Cortex of kidney (tissue), 1 donor: ENCODE results near the gene GSG1L2.
"Not testable (repeated sequence)": the region's sequence is repeated elsewhere in the genome, so short reads cannot be mapped to it uniquely, and the experiment has no call there.

Experiments
- DNase-seq: peaks from one replicate; lab custom pipeline; 2025; lab: John Stamatoyannopoulos, UW

The GSG1L2 gene

GRCh38 chr17:9788601-9789000 is 33.3 kb downstream of the GSG1L2 start:
- no peak for DNase-seq

GRCh38 chr17:9784544-9784943 is 37.3 kb downstream of the GSG1L2 start:
- no peak for DNase-seq

GRCh38 chr17:9783465-9783864 is 38.4 kb downstream of the GSG1L2 start:
- DNase-seq, result not testable (repeated sequence)

GRCh38 chr17:9783050-9783449 is 38.8 kb downstream of the GSG1L2 start:
- no peak for DNase-seq

GRCh38 chr17:9780552-9780951 is 41.3 kb downstream of the GSG1L2 start:
- no peak for DNase-seq

- no peak for DNase-seq
These were observed 45.0 kb downstream of the GSG1L2 start for GRCh38 chr17:9776911-9777310.

- no peak for DNase-seq
These were observed 49.2 kb downstream of the GSG1L2 start for GRCh38 chr17:9772658-9773057.

- no peak for DNase-seq
These were observed 50.4 kb downstream of the GSG1L2 start for GRCh38 chr17:9771465-9771864.

- DNase-seq, result no peak
These were observed 52.7 kb downstream of the GSG1L2 start for GRCh38 chr17:9769036-9769695.

- no peak for DNase-seq
These were observed 53.4 kb downstream of the GSG1L2 start for GRCh38 chr17:9768381-9768934.

- no peak for DNase-seq
These were observed 54.4 kb downstream of the GSG1L2 start for GRCh38 chr17:9767432-9767991.

GRCh38 chr17:9766970-9767369 is 54.9 kb downstream of the GSG1L2 start:
- no peak for DNase-seq

GRCh38 chr17:9765322-9765721 is 56.6 kb downstream of the GSG1L2 start:
- DNase-seq, result no peak

- DNase-seq, result no peak
These were observed 58.2 kb downstream of the GSG1L2 start for GRCh38 chr17:9763643-9764042.

GRCh38 chr17:9760266-9760665 is 61.6 kb downstream of the GSG1L2 start:
- no peak for DNase-seq

- no peak for DNase-seq
These were observed 66.8 kb downstream of the GSG1L2 start for GRCh38 chr17:9755083-9755482.
